Thoracic aorta (tissue), 2 donors: ENCODE data around the gene RIPK3. TPM values are rescaled to one million over a fixed set of nuclear protein-coding genes. Genes with fewer than 3 reads are reported as not detected.

ENCODE experiments used
- ATAC-seq: fragments of 150-250 bp; one replicate; pipeline ENCODE4 v1.8.0; 2017; ENCODE audit warnings: low read depth; ENCODE audit not compliant: insufficient number of reproducible peaks, low FRiP score
- DNase-seq: peaks from one replicate; pipeline ENCODE4 v3.0.0-alpha.2; 2020; ENCODE audit warnings: low spot score
- H3K27ac ChIP-seq, 2 donors: fragments of 200-600 bp; sonication (generic); 1 replicate in 1 of 2; 2 replicates in 1 of 2; pipeline ENCODE4 v1.5.1; 2016; ENCODE audit warnings: mild to moderate bottlenecking in 2 of 2, moderate library complexity in 2 of 2
- H3K27me3 ChIP-seq: fragments of 200-600 bp; sonication (generic); replicated peaks from 2 replicates; pipeline ENCODE4 v1.6.0; 2016; ENCODE audit warnings: mild to moderate bottlenecking; ENCODE audit not compliant: insufficient read depth
- H3K36me3 ChIP-seq: fragments of 200-600 bp; sonication (generic); one replicate; pipeline ENCODE4 v1.5.1; 2016
- H3K4me1 ChIP-seq, 2 donors: fragments of 200-600 bp; sonication (generic); 1 replicate in 1 of 2; 2 replicates in 1 of 2; pipeline versions ENCODE4 v1.5.1 to v1.6.0; 2016; ENCODE audit warnings: low read depth in 2 of 2, mild to moderate bottlenecking in 1 of 2; ENCODE audit not compliant: control insufficient read depth in 1 of 2
- H3K4me3 ChIP-seq: fragments of 200-600 bp; sonication (generic); 2 replicates; pipeline ENCODE4 v1.5.1; 2016; ENCODE audit warnings: mild to moderate bottlenecking
- H3K9me3 ChIP-seq: fragments of 200-600 bp; sonication (generic); 2 replicates; pipeline ENCODE4 v1.5.1; 2016
- total RNA-seq, 2 donors: library from RNA; depleted of rRNA; stranded (reverse); fragments of >200 nt; gene quantifications; one replicate each; pipeline versions ENCODE4 v1.1.0 to v1.2.3, GENCODE V29; 2016
- TF ChIP-seq, protein P1 (sequence below): fragments of 200-600 bp; sonication (generic); IDR thresholded peaks from one replicate; pipeline ENCODE4 v1.5.1; 2019; ENCODE audit warnings: antibody characterized with exemption

RIPK3 gene
- total RNA-seq, 2 donors from 2014 or later, result 6.8 to 17.9 TPM

GRCh38 chr14:24342889-24343288 lies 3.1 kb upstream of the RIPK3 start:
- H3K9me3 ChIP-seq, result no peaks in the 10 kb centered on the region
- ATAC-seq, result no peak
- H3K27me3 ChIP-seq, result no peaks in the 10 kb centered on the region
- no peak for DNase-seq
- no peak overlapping the region for H3K4me3 ChIP-seq
- no peak overlapping the region for H3K27ac ChIP-seq
- TF ChIP-seq, protein P1, sequence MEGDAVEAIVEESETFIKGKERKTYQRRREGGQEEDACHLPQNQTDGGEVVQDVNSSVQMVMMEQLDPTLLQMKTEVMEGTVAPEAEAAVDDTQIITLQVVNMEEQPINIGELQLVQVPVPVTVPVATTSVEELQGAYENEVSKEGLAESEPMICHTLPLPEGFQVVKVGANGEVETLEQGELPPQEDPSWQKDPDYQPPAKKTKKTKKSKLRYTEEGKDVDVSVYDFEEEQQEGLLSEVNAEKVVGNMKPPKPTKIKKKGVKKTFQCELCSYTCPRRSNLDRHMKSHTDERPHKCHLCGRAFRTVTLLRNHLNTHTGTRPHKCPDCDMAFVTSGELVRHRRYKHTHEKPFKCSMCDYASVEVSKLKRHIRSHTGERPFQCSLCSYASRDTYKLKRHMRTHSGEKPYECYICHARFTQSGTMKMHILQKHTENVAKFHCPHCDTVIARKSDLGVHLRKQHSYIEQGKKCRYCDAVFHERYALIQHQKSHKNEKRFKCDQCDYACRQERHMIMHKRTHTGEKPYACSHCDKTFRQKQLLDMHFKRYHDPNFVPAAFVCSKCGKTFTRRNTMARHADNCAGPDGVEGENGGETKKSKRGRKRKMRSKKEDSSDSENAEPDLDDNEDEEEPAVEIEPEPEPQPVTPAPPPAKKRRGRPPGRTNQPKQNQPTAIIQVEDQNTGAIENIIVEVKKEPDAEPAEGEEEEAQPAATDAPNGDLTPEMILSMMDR, result no peak
- no peaks in the 10 kb centered on the region for H3K36me3 ChIP-seq
- H3K4me1 ChIP-seq, result no peaks in the 10 kb centered on the region

- TF ChIP-seq, protein P1, result no peak
- Histone ChIP-seq H3K27ac (no peak overlapping the region), H3K27me3 (no peaks in the 10 kb centered on the region), H3K36me3 (no peaks in the 10 kb centered on the region), H3K4me3 (no peak overlapping the region), H3K9me3 (no peaks in the 10 kb centered on the region), H3K4me1 (no peaks in the 10 kb centered on the region)
- ATAC-seq, result no peak
- DNase-seq, result no peak
Observed at GRCh38 chr14:24340606-24341005, 815 bp upstream of the RIPK3 start.

DNA sequence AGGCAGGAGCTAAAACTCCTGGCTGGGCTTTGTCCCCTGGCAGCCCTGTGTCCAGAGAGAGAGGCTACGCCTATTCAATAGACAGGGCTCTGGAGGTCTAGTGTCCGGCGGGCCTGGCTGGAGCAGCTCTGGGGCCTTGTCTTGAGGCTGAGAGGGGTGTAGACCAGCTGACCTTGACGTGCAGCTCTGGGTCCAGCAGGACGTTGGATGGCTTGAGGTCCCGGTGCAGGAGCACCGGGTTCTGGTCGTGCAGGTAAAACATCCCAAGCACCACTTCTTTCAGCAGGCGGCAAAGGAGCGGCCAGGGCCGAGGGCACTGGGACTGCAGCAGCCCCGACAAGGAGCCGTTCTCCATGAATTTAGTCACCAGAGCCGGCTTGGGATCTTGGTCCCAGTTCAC lies 948 bp downstream of the RIPK3 start:
- DNase-seq, result no peak
- peaks cover 3% of the 10 kb centered on the region for H3K27me3 ChIP-seq
- H3K4me3 ChIP-seq, result peak overlapping the region; percentile 61
- no peaks in the 10 kb centered on the region for H3K36me3 ChIP-seq
- peaks cover 10 to 13% of the 10 kb centered on the region in 2 donors for H3K4me1 ChIP-seq
- no peak overlapping the region for H3K27ac ChIP-seq
- TF ChIP-seq, protein P1, result no peak
- ATAC-seq, result no peak
- no peaks in the 10 kb centered on the region for H3K9me3 ChIP-seq

DNA sequence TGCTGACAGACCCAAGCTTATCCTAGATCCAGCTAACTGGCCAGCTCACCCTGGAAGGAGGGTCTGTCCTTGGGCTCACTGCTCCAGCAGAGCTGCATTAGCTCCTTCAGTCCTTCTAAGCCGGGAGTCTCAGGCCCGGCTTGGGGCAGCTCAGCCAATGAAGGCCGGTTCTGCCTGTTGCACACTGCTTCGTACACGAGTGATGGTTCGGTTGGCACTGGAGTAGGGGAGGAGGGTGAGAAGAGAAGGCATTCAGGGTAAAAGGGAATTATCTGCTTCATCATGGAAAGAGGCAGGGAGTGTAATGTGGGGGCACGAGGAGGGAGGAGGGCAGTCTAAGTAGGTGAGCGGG lies 2.0 kb downstream of the RIPK3 start:
- Histone ChIP-seq H3K27ac (no peak overlapping the region), H3K4me3 (no peak overlapping the region), H3K9me3 (no peaks in the 10 kb centered on the region), H3K4me1 (peaks cover 16 to 23% of the 10 kb centered on the region in 2 donors), H3K27me3 (peaks cover 3% of the 10 kb centered on the region), H3K36me3 (no peaks in the 10 kb centered on the region)
- DNase-seq (no peak), ATAC-seq (no peak)
- TF ChIP-seq, protein P1, result no peak

DNA sequence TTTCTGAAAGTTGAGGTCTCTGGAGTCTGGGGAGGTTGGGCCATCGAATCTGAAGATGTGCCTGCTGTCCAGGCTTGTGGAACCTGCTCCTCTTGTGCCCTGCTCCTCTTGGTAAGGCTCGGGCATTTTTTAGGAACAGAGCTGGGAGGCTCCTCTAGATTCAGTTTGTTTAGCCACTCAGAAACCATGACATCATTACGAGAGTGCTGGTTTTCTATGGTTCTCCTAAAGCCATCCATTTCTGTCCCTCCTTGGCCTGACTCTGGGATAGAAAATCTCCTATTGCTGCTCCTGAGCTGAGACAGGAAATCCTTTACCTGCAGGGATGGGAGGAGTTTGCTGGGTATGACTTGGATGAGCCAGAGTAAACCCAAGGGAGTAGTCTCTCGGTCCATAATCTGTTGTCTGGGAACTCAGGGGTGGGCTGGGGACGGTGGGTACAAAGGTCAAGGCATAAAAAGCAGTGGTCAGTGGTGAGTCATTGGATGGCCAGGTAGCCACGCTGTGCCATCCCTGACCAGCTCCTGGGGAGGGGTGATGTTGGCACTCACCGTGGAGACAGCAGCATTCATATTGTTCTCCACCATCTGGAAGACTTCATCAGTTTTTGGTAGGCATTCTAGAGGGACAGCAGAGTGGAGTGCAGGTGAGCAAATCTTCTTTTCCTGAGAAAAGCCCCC lies 2.5 kb downstream of the RIPK3 start:
- Histone ChIP-seq H3K27ac (no peak overlapping the region), H3K4me1 (peaks cover 21 to 28% of the 10 kb centered on the region in 2 donors), H3K36me3 (no peaks in the 10 kb centered on the region), H3K27me3 (peaks cover 3% of the 10 kb centered on the region), H3K9me3 (no peaks in the 10 kb centered on the region), H3K4me3 (no peak overlapping the region)
- DNase-seq (no peak), ATAC-seq (no peak)
- TF ChIP-seq, protein P1, result no peak
